WERI-Rb-1 (cell line): ENCODE results near the gene PLCH1.
A peak's percentile ranks its signal among the peaks of the same experiment; 100 is the strongest.

Source experiments
- DNase-seq: peaks from one replicate; pipeline ENCODE4 v3.0.0-alpha.2; 2020
- H3K27ac ChIP-seq: fragments of 250-450 bp; sonication (Bioruptor Pico); 2 replicates; pipeline ENCODE4 v1.5.1; 2020; ENCODE audit warnings: mild to moderate bottlenecking, moderate library complexity
- H3K27me3 ChIP-seq: fragments of 250-450 bp; sonication (Bioruptor Pico); 2 replicates; pipeline ENCODE4 v1.5.1; 2021; ENCODE audit warnings: mild to moderate bottlenecking, low read depth, moderate library complexity; ENCODE audit not compliant: insufficient read depth, severe bottlenecking
- H3K36me3 ChIP-seq: fragments of 250-450 bp; sonication (Bioruptor Pico); 2 replicates; pipeline ENCODE4 v1.5.1; 2020; ENCODE audit warnings: mild to moderate bottlenecking, moderate library complexity
- H3K4me3 ChIP-seq: 2 replicates; pipeline ENCODE4 v1.5.1; 2011; ENCODE audit warnings: low read depth, mild to moderate bottlenecking, control low read depth, low read length
- H3K9me3 ChIP-seq: fragments of 250-450 bp; sonication (Bioruptor Pico); 2 replicates; pipeline ENCODE4 v1.5.1; 2021; ENCODE audit warnings: mild to moderate bottlenecking, moderate library complexity; ENCODE audit not compliant: severe bottlenecking
- TF ChIP-seq, protein P1 (sequence below): IDR thresholded peaks from 2 replicates; pipeline ENCODE4 v1.5.1; 2011; ENCODE audit warnings: low read depth, mild to moderate bottlenecking, control low read depth, inconsistent platforms, low read length

The PLCH1 gene

DNA sequence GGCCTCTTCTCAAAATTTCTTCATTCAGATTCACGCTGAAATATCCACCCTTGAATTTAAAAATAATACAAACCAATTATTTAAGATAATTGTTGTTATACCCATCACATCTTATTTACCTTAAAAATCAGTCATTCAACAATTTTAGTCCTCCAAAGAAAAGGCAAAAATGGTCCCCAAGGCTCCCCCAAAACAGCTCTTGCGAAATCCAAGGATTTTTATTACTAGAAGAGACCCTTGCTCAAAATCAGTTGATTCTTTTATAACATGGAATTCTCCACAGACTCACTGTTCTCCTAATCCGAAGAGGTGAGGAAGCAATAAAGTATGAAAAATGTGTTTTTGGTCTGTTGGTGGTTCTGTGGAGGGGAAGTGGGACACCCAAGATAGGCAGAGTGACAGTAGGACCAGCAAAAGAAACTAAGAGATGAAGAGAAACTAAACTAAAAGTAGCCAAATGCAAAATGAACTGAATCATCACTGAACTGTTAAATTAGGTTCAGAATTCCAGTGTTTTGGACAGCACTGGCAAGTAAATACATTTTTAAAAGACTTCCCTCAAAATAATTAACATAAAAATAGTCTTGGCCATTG, 19.1 kb upstream of the PLCH1 start:
- DNase-seq: no peak

DNA sequence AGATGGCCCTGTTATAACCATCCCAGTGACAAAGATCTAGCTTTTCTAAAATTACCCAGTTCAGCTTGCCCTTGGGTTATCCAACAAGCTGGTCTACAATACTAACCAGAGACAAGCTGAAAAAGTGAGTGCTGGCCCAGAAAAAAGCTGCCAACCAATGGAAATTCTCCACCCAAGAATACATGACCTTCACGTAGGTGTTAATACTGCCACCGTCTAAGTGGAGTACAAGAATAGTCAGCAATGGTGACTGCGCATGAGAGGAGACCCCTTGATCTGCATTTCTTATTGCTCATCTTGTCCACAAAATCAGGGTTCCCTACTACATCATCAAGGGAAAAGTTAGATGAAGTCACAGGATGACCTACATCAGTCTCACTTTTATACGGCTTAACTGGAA, 15.8 kb upstream of the PLCH1 start:
- Histone ChIP-seq H3K4me3 (no peak overlapping the region), H3K9me3 (no peaks in the 10 kb centered on the region), H3K36me3 (no peaks in the 10 kb centered on the region), H3K27me3 (no peaks in the 10 kb centered on the region), H3K27ac (no peak overlapping the region)
- TF ChIP-seq, protein P1, sequence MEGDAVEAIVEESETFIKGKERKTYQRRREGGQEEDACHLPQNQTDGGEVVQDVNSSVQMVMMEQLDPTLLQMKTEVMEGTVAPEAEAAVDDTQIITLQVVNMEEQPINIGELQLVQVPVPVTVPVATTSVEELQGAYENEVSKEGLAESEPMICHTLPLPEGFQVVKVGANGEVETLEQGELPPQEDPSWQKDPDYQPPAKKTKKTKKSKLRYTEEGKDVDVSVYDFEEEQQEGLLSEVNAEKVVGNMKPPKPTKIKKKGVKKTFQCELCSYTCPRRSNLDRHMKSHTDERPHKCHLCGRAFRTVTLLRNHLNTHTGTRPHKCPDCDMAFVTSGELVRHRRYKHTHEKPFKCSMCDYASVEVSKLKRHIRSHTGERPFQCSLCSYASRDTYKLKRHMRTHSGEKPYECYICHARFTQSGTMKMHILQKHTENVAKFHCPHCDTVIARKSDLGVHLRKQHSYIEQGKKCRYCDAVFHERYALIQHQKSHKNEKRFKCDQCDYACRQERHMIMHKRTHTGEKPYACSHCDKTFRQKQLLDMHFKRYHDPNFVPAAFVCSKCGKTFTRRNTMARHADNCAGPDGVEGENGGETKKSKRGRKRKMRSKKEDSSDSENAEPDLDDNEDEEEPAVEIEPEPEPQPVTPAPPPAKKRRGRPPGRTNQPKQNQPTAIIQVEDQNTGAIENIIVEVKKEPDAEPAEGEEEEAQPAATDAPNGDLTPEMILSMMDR: no peak
- no peak for DNase-seq

More for the DNA sequence above, 19.1 kb upstream of the PLCH1 start:
- Histone ChIP-seq H3K4me3 (no peak overlapping the region), H3K27ac (no peak overlapping the region), H3K9me3 (no peaks in the 10 kb centered on the region), H3K27me3 (no peaks in the 10 kb centered on the region), H3K36me3 (no peaks in the 10 kb centered on the region)
- TF ChIP-seq, protein P1: no peak

DNA sequence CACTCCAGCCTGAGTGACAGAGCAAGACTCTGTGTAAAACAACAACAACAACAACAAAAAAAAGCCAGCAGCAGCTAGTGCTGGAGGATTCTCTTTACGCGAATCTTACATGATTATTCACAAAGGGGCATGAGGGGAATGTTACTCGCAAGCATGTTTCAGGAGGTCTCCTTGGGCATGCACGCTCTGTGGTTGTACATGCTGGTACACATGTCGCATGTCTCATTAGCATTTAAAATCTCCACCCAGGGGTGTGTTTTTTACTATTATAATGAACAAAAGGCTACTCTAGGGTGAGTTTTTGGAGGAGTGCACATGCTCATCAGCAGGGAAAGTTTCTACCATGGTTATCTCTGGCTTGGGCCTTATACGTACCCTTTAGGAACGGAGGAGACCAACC, 12.7 kb upstream of the PLCH1 start:
- TF ChIP-seq, protein P1: no peak
- H3K36me3 ChIP-seq: no peaks in the 10 kb centered on the region
- H3K4me3 ChIP-seq: no peak overlapping the region
- no peak overlapping the region for H3K27ac ChIP-seq
- H3K27me3 ChIP-seq: no peaks in the 10 kb centered on the region
- no peak for DNase-seq
- no peaks in the 10 kb centered on the region for H3K9me3 ChIP-seq

DNA sequence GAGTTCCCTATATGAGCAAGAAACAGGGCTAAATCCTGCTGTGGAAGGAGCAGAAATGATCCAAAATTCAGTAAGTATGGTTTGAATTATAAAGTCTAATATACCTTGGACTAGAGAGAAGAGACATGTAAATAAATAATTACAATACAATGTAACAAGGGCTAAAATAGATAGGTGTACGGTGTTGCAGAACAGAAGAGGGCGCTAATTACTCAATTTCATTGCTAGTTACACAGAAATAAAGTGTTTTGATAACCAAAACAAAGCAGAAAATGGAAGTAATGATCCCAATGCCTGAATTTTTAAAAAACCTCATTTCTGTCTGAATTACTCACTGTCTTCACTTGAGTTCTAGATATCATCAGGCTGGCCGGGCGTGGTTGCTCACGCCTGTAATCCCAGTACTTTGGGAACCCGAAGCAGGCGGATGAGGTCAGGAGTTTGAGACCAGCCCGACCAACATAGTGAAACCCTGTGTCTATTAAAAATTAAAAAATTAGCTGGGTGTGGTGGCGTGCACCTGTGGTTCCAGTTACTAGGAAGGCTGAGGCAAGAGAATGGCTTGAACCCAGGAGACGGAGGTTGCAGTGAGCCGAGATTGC, 8.3 kb upstream of the PLCH1 start:
- H3K9me3 ChIP-seq: no peaks in the 10 kb centered on the region
- H3K4me3 ChIP-seq: no peak overlapping the region
- TF ChIP-seq, protein P1: peak; percentile 30; the same call in 1 of the 2 replicates
- no peak overlapping the region for H3K27ac ChIP-seq
- no peak for DNase-seq
- H3K36me3 ChIP-seq: no peaks in the 10 kb centered on the region
- no peaks in the 10 kb centered on the region for H3K27me3 ChIP-seq

DNA sequence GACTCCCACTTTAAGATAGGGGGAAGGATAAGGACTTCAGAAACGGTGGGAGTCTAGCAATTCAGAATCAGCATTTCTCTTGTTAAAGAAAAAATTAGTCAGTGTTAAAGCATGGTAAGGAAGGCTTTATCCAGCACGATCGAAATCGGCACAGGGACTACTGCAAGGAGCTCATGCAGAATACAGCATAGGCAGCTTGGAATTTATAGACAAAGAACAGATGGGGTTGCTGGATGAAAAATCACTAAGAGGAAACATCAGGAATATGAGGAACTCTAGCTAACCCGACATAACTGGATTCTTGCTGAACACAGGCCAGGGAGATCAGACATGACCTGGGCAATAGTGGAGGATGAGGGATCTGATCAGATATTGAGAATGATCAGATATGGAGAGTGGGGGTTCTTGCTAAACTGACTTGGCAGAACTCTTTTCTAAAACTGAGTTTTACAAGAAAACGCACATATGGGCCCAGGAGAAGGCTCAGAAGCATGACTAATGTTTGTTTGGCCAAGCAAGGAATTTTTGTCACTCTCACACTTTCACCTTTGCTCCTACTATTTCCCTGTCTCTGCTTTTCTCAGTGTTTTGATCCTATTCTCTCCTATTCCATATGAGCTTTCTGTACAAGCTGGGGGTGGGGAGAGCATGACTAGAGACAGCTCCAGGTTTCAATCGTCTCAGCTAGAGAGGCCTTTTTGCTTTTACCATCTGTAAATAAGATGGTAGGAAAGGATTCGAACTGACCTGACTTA, 3.9 kb upstream of the PLCH1 start:
- no peak overlapping the region for H3K27ac ChIP-seq
- TF ChIP-seq, protein P1: no peak

More for the DNA sequence above, 3.9 kb upstream of the PLCH1 start:
- H3K4me3 ChIP-seq: no peak overlapping the region
- no peak for DNase-seq
- H3K36me3 ChIP-seq: no peaks in the 10 kb centered on the region
- no peaks in the 10 kb centered on the region for H3K27me3 ChIP-seq
- H3K9me3 ChIP-seq: no peaks in the 10 kb centered on the region
